Loucy (cell line): ENCODE measurements around the gene LDLRAD4.

ENCODE experiments used
- H2AFZ ChIP-seq: fragments of 200-600 bp; sonication (generic); 2 replicates; pipeline ENCODE4 v1.6.0; 2016; ENCODE audit warnings: antibody characterized with exemption, mild to moderate bottlenecking, low read length, moderate library complexity
- H3F3A ChIP-seq: fragments of 200-600 bp; 2 replicates; pipeline ENCODE4 v1.6.0; 2016; ENCODE audit warnings: antibody characterized with exemption, low read depth, mild to moderate bottlenecking
- H3K27me3 ChIP-seq: fragments of 200-600 bp; sonication (generic); 2 replicates; pipeline ENCODE4 v1.6.1; 2014; ENCODE audit warnings: low read length, mild to moderate bottlenecking; ENCODE audit not compliant: insufficient read depth, poor library complexity, severe bottlenecking
- H3K36me3 ChIP-seq: fragments of 200-600 bp; sonication (generic); 2 replicates; pipeline ENCODE4 v1.6.1; 2016; ENCODE audit warnings: low read length; ENCODE audit not compliant: insufficient read depth
- H3K4me1 ChIP-seq: fragments of 200-600 bp; sonication (generic); 2 replicates; pipeline ENCODE4 v1.5.1; 2014; ENCODE audit warnings: low read length, mild to moderate bottlenecking; ENCODE audit not compliant: insufficient read depth, poor library complexity, severe bottlenecking
- H3K4me2 ChIP-seq: fragments of 200-600 bp; sonication (generic); 2 replicates; pipeline ENCODE4 v1.6.0; 2014; ENCODE audit warnings: antibody characterized with exemption, low read length, low read depth, mild to moderate bottlenecking; ENCODE audit not compliant: poor library complexity, severe bottlenecking
- H3K4me3 ChIP-seq: fragments of 200-600 bp; sonication (generic); 2 replicates; pipeline ENCODE4 v1.5.1; 2014; ENCODE audit warnings: low read length, mild to moderate bottlenecking, mixed read lengths; ENCODE audit not compliant: poor library complexity, severe bottlenecking
- H3K79me2 ChIP-seq: fragments of 200-600 bp; sonication (generic); 2 replicates; pipeline ENCODE4 v1.6.1; 2014; ENCODE audit warnings: low read length; ENCODE audit not compliant: insufficient read depth
- H3K9ac ChIP-seq: fragments of 200-600 bp; sonication (generic); 2 replicates; pipeline ENCODE4 v1.6.0; 2014; ENCODE audit warnings: mild to moderate bottlenecking, low read depth, low read length, moderate library complexity; ENCODE audit not compliant: poor library complexity, severe bottlenecking
- H3K9me2 ChIP-seq: fragments of 200-600 bp; sonication (generic); replicated peaks from 2 replicates; pipeline ENCODE4 v1.6.1; 2016; ENCODE audit warnings: low read depth, low read length, mixed read lengths
- H3K9me3 ChIP-seq: fragments of 200-600 bp; sonication (generic); 2 replicates; pipeline ENCODE4 v1.6.1; 2014; ENCODE audit warnings: mild to moderate bottlenecking, antibody characterized with exemption, low read length, low read depth; ENCODE audit not compliant: insufficient read depth
- H4K20me1 ChIP-seq: fragments of 200-600 bp; sonication (generic); 2 replicates; pipeline ENCODE4 v1.6.0; 2014; ENCODE audit warnings: antibody characterized with exemption, low read length, mild to moderate bottlenecking; ENCODE audit not compliant: insufficient read depth, poor library complexity, severe bottlenecking
- EZH2phosphoT487 ChIP-seq: fragments of 200-600 bp; IDR thresholded peaks from 2 replicates; pipeline ENCODE4 v1.6.1; 2018; ENCODE audit warnings: antibody characterized with exemption, mild to moderate bottlenecking, moderate library complexity, borderline replicate concordance
- TF ChIP-seq, protein P1 (sequence below): fragments of 200-600 bp; sonication (generic); conservative IDR thresholded peaks from 2 replicates; pipeline ENCODE4 v1.5.1; 2014; ENCODE audit warnings: mild to moderate bottlenecking, antibody characterized with exemption, low read length

LDLRAD4 gene

DNA sequence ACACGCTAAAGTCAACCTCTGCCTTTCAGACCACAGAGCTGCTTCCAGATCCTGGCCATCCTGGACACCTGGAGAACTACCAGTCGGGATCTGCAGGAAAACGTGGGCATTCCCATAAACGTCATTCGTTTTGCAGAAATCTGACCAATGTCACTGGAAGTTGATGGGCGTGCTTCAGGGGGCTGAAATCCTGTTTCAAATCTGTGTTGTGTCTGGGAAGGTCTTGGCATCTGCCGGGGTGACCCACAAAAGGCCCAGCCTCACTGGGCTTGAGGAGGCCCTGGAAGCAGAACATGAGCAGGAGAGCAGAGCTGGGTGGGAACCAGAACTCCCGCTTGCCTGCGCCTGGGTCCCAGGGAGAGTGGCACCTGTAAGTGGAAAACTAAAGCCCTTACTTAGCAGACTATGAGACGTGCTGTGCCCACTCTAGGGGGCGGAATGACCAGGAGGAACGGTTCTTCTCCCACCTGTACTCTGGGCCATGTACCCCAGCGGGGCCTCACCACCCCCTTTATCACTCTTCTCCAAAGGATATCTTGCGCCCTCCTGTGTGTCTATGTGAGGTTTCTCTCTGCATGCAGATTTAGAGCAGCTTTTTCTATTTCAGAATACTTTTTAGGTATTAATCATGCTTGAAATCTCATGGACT lies 306.9 kb downstream of the LDLRAD4 start:
- H3K36me3 ChIP-seq = no peaks in the 10 kb centered on the region
- H3K4me1 ChIP-seq = peaks cover 6% of the 10 kb centered on the region
- H3K79me2 ChIP-seq = peaks cover 11% of the 10 kb centered on the region; the same call in 1 of the 2 replicates
- no peak overlapping the region for H2AFZ ChIP-seq
- no peaks in the 10 kb centered on the region for H3K27me3 ChIP-seq
- no peak overlapping the region for H3K4me2 ChIP-seq
- no peaks in the 10 kb centered on the region for H4K20me1 ChIP-seq
- no peak overlapping the region for H3K9ac ChIP-seq
- H3K9me3 ChIP-seq = no peaks in the 10 kb centered on the region
- no peak overlapping the region for H3K4me3 ChIP-seq
- TF ChIP-seq EZH2phosphoT487 = no peak
- TF ChIP-seq, protein P1, sequence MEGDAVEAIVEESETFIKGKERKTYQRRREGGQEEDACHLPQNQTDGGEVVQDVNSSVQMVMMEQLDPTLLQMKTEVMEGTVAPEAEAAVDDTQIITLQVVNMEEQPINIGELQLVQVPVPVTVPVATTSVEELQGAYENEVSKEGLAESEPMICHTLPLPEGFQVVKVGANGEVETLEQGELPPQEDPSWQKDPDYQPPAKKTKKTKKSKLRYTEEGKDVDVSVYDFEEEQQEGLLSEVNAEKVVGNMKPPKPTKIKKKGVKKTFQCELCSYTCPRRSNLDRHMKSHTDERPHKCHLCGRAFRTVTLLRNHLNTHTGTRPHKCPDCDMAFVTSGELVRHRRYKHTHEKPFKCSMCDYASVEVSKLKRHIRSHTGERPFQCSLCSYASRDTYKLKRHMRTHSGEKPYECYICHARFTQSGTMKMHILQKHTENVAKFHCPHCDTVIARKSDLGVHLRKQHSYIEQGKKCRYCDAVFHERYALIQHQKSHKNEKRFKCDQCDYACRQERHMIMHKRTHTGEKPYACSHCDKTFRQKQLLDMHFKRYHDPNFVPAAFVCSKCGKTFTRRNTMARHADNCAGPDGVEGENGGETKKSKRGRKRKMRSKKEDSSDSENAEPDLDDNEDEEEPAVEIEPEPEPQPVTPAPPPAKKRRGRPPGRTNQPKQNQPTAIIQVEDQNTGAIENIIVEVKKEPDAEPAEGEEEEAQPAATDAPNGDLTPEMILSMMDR = peak; percentile 52
- no peaks in the 10 kb centered on the region for H3F3A ChIP-seq
- H3K9me2 ChIP-seq = no peaks in the 10 kb centered on the region

DNA sequence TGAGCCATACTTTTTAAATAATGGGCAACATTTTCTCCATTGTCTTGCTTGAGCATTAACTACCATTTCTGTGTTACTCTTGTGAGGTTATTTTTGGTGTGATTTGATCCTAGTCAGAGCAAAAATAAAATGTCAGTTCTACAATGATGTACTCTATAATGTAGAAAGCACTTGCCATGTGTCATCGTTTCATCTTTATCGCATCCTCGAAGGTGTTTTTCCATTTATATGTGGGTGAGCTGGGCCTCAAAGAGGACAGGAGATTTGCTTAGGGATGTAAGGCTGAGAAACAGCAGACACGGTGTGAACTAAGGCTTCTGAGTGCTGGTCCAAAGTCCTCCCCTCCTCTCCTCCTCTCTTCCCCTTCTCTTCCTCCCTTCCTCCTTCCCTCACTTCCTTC lies 308.0 kb downstream of the LDLRAD4 start:
- Histone ChIP-seq H3K4me1 (peaks cover 8% of the 10 kb centered on the region), H3K79me2 (peaks cover 11% of the 10 kb centered on the region; the same call in 1 of the 2 replicates), H3K9me2 (no peaks in the 10 kb centered on the region), H3K9me3 (no peaks in the 10 kb centered on the region), H3K4me2 (no peak overlapping the region), H3K4me3 (no peak overlapping the region), H2AFZ (no peak overlapping the region), H3F3A (no peaks in the 10 kb centered on the region), H3K9ac (no peak overlapping the region), H4K20me1 (no peaks in the 10 kb centered on the region), H3K27me3 (no peaks in the 10 kb centered on the region), H3K36me3 (no peaks in the 10 kb centered on the region)
- TF ChIP-seq, protein P1 = no peak
- TF ChIP-seq EZH2phosphoT487 = no peak

DNA sequence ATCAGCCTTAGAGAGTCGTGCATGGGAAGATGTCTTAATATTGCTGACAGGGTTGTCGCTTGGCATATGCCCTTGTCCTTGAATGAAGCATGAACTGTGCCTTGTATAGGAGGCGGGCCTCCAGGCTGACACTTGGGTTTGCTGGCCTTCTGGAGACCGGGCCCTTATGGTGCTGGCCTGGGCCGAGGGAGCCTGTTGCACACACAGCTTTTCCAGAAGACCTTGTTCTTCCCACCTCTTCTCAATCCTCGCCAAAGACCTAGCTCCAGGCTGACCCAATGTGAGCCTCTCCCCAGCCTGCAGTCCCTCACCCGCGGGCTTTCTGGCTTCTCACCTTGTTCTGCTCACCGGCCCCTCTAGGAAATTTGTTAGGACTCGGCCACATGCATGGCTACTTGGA lies 308.7 kb downstream of the LDLRAD4 start:
- no peaks in the 10 kb centered on the region for H4K20me1 ChIP-seq
- TF ChIP-seq, protein P1 = no peak
- no peak for TF ChIP-seq EZH2phosphoT487
- no peak overlapping the region for H3K9ac ChIP-seq
- no peaks in the 10 kb centered on the region for H3K9me2 ChIP-seq
- H3K36me3 ChIP-seq = no peaks in the 10 kb centered on the region
- H2AFZ ChIP-seq = no peak overlapping the region
- no peaks in the 10 kb centered on the region for H3K9me3 ChIP-seq
- no peak overlapping the region for H3K4me3 ChIP-seq
- 0 out of 2 replicates have a peak, but pooled peaks cover 6% of the 10 kb centered on the region for H3K79me2 ChIP-seq
- no peaks in the 10 kb centered on the region for H3F3A ChIP-seq
- H3K4me1 ChIP-seq = peaks cover 8% of the 10 kb centered on the region
- H3K4me2 ChIP-seq = no peak overlapping the region
- H3K27me3 ChIP-seq = no peaks in the 10 kb centered on the region
